Colonic mucosa (tissue), 4 donors: ENCODE results near the gene WDR11. TPM values are rescaled to one million over a fixed set of nuclear protein-coding genes. Genes with fewer than 3 reads are reported as not detected.
"Not testable (repeated sequence)": the region's sequence is repeated elsewhere in the genome, so short reads cannot be mapped to it uniquely, and the experiment has no call there.

Source experiments
- DNase-seq: peaks from one replicate; pipeline ENCODE4 v3.0.0-alpha.2; 2020
- H3K27ac ChIP-seq: fragments of 200-600 bp; one replicate; pipeline ENCODE4 v1.8.0; 2021
- H3K27me3 ChIP-seq: fragments of 200-600 bp; one replicate; pipeline ENCODE4 v1.8.0; 2021
- H3K36me3 ChIP-seq: fragments of 200-600 bp; one replicate; pipeline ENCODE4 v1.8.0; 2021
- H3K4me1 ChIP-seq: fragments of 200-600 bp; one replicate; pipeline ENCODE4 v1.8.0; 2021; ENCODE audit warnings: mild to moderate bottlenecking
- H3K4me3 ChIP-seq: fragments of 200-600 bp; one replicate; pipeline ENCODE4 v1.8.0; 2021
- H3K9ac ChIP-seq, 2 donors: one replicate each; pipeline ENCODE4 v1.7.0; 2013; ENCODE audit warnings: control low read depth in 2 of 2, low read depth in 2 of 2, low read length in 2 of 2
- H3K9me3 ChIP-seq: fragments of 200-600 bp; one replicate; pipeline ENCODE4 v1.8.0; 2021
- intact Hi-C: fragments of 100-400 bp; cut with DNase I; formaldehyde crosslinking; loops from one replicate; pipeline ENCODE4 v1.14.1; 2022
- total RNA-seq, 2 donors: library from RNA; stranded (reverse); fragmentation: NEBNext Ultra II Directional in 1 of 2; extraction: Animal tissue kit (Norgen Biotek cat#: 25700) in 1 of 2; gene quantifications; one replicate each; pipeline ENCODE4 v1.2.1, GENCODE V29; 2021
- TF ChIP-seq, protein P1 (sequence below): fragments of 200-600 bp; IDR thresholded peaks from one replicate; pipeline ENCODE4 v1.8.0; 2022; ENCODE audit warnings: antibody characterized with exemption, mild to moderate bottlenecking
- donor health status: healthy.
- donor health status: DM: no; HTN: no; CAD: no.
- donor health status: DM: no; HTN: no; CAD: no.

Gene WDR11
- total RNA-seq, 2 donors from 2014 or later, result 35.5 to 42.2 TPM

DNA sequence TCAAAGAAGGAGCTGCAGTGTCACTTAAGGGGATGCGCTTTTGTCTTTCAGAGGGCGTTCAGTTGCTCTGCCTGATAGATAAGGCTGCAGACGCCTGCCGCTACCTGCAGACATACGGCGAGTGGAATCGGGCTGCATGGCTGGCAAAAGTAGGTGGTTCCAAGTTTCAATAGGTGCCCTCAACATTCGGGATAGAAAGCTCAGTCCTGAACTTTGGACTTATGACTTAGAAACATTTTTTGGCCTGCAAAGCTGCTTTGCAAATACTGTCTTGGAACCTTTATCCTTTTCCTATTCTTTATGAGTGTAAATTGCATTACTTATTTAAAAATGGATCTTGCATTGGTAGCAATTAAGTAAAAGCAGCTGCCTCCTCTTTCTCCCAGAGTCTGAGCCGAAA lies 54.1 kb downstream of the WDR11 start:
- intact Hi-C loops, result no loop called here
- Histone ChIP-seq H3K4me1 (no peaks in the 10 kb centered on the region), H3K27ac (no peak overlapping the region), H3K9me3 (no peaks in the 10 kb centered on the region), H3K4me3 (no peak overlapping the region), H3K36me3 (peaks cover 7% of the 10 kb centered on the region), H3K9ac (no peak overlapping the region), H3K27me3 (no peaks in the 10 kb centered on the region)
- DNase-seq, result no peak
- TF ChIP-seq, protein P1, sequence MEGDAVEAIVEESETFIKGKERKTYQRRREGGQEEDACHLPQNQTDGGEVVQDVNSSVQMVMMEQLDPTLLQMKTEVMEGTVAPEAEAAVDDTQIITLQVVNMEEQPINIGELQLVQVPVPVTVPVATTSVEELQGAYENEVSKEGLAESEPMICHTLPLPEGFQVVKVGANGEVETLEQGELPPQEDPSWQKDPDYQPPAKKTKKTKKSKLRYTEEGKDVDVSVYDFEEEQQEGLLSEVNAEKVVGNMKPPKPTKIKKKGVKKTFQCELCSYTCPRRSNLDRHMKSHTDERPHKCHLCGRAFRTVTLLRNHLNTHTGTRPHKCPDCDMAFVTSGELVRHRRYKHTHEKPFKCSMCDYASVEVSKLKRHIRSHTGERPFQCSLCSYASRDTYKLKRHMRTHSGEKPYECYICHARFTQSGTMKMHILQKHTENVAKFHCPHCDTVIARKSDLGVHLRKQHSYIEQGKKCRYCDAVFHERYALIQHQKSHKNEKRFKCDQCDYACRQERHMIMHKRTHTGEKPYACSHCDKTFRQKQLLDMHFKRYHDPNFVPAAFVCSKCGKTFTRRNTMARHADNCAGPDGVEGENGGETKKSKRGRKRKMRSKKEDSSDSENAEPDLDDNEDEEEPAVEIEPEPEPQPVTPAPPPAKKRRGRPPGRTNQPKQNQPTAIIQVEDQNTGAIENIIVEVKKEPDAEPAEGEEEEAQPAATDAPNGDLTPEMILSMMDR, result no peak

DNA sequence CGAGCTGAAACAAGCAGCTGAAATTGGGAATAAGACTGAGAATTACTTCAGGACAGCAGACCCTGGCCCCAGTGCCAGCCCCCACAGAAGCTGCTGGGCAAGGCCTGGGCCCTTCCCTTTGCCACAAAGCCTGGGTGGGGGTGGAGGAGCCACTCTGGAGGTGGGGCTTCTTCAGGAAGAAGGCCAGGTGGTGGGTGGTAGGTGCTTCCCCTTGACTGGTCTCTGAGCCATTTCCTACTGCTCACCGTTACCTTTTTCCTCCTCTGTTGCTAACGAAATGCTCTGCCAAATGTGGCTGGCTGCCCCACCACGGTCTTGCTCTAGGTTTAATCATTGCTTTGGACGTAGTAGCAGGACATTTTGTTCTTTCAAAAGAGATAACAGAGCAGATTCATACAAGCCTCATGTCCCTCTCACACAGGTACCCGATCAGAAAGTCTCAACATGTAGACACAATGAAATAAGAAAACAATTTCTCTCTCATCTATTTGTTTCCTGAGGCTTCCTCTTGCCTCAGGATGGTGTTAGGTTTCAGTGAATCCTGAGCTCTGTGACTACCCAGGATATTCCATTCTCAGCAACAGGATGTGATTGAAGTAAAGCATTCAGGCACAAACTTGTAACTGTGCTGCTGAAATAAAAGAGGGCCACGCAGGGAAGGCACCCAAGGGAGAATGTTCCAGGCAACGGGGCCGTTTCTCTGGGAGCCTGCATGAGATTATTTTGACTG lies 66.5 kb downstream of the WDR11 start:
- no peaks in the 10 kb centered on the region for H3K27me3 ChIP-seq
- no peak overlapping the region for H3K9ac ChIP-seq
- DNase-seq, result no peak
- no peak overlapping the region for H3K4me3 ChIP-seq
- H3K4me1 ChIP-seq, result no peaks in the 10 kb centered on the region
- H3K27ac ChIP-seq, result no peak overlapping the region
- no peaks in the 10 kb centered on the region for H3K36me3 ChIP-seq
- TF ChIP-seq, protein P1, result no peak
- no peaks in the 10 kb centered on the region for H3K9me3 ChIP-seq
- intact Hi-C loops, result no loop called here

DNA sequence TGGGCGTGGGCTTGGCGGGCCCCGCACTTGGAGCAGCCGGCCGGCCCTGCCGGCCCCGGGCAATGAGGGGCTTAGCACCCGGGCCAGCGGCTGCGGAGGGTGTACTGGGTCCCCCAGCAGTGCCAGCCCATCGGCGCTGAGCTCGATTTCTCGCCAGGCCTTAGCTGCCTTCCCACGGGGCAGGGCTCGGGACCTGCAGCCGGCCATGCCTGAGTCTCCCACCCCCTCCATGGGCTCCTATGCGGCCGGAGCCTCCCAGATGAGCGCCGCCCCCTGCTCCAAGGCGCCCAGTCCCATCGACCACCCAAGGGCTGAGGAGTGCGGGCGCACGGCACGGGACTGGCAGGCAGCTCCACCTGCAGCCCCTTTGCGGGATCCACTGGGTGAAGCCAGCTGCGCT lies 72.7 kb downstream of the WDR11 start:
- H3K27me3 ChIP-seq, intact Hi-C loops, H3K9ac ChIP-seq, H3K27ac ChIP-seq, H3K36me3 ChIP-seq, H3K9me3 ChIP-seq, DNase-seq, H3K4me1 ChIP-seq, H3K4me3 ChIP-seq: not testable (repeated sequence)

DNA sequence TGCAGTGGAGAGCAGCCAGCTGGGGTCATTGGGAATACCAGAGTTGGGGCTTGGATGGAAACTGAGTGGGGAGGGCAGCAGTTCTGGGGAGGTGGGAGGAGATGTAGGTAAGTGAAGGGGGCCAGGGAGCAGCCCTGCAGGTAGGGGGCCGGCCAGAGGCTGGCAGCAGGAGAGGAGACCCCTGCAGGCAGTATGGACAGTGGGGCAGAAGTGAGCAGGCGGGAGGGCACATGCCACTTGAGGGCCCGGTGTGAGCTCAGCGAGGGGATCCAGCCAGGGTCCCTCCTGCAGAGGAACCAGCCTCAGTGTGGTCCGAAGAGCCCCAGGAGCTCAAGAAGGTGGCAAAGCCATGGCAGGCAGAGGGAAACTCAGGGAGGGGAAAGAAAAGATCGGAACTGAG lies 75.4 kb downstream of the WDR11 start:
- Histone ChIP-seq H3K4me3 (no peak overlapping the region), H3K27ac (no peak overlapping the region), H3K9me3 (no peaks in the 10 kb centered on the region), H3K36me3 (no peaks in the 10 kb centered on the region), H3K27me3 (no peaks in the 10 kb centered on the region), H3K9ac (no peak overlapping the region), H3K4me1 (no peaks in the 10 kb centered on the region)
- no peak for DNase-seq
- intact Hi-C loops, result no loop called here
- TF ChIP-seq, protein P1, result no peak

DNA sequence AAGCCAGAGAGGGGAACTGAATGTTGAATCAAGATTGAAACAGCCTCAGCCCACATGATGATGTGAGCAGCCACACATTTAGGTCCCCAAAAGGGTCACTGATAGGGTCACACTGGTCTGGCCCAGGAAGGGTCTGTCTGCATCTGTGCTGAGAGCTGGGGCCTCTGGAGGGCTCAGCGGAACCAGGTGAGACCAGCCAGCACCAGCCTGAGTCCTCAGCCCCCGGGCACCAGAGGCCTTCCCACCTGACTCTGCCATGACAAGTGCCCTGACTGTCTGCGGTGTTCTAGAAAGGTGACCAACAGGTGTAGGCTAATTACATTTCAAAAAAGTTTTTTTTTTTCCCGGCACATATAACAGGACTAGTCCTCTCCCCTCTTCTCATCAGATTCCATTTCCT lies 76.2 kb downstream of the WDR11 start:
- no peaks in the 10 kb centered on the region for H3K36me3 ChIP-seq
- no peak overlapping the region for H3K9ac ChIP-seq
- intact Hi-C loops, result no loop called here
- DNase-seq, result no peak
- TF ChIP-seq, protein P1, result no peak
- no peak overlapping the region for H3K4me3 ChIP-seq
- no peaks in the 10 kb centered on the region for H3K4me1 ChIP-seq
- no peak overlapping the region for H3K27ac ChIP-seq
- no peaks in the 10 kb centered on the region for H3K27me3 ChIP-seq
- H3K9me3 ChIP-seq, result no peaks in the 10 kb centered on the region

DNA sequence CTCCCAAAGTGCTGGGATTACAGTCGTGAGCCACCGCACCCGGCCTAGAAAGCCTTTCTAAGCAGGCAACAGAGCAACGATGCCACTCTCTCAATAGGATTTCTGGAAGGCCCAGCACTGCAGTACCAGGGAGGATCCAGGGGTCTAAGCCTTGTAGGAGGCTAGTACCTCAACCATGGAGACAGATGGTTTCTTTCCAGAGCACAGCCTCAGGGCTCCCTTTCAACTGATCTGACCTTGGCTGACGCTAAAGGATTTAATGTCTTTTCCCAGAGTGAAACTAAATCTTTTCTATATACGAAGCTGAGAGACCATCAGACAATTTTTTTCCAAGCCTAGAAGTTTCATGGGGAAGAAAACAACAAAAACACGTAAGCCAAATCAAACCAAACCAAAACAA lies 78.0 kb downstream of the WDR11 start:
- Histone ChIP-seq H3K9ac (no peak overlapping the region), H3K36me3 (no peaks in the 10 kb centered on the region), H3K4me3 (no peak overlapping the region), H3K9me3 (no peaks in the 10 kb centered on the region), H3K27me3 (no peaks in the 10 kb centered on the region), H3K27ac (no peak overlapping the region), H3K4me1 (no peaks in the 10 kb centered on the region)
- TF ChIP-seq, protein P1, result no peak
- no peak for DNase-seq
- intact Hi-C loops, result no loop called here
